K562 (cell line): ENCODE data around the gene RGS17. TPM values are rescaled to one million over a fixed set of nuclear protein-coding genes. Genes with fewer than 3 reads are reported as not detected.

Source experiments
- ATAC-seq: fragments of 200-7000 bp; cut with Tn5 transposase; 3 replicates; pipeline ENCODE4 v1.9.1; 2020; ENCODE audit warnings: moderate library complexity
- BruUV-seq: library from RNA; stranded (reverse); fragments of 400-500 nt; replicated peaks from 2 replicates; lab custom pipeline; 2021; lab: Mats Ljungman, UMichigan
- CTCF ChIA-PET: fragments of 300-600 bp; formaldehyde crosslinking; extraction: SDS; loops from one replicate; lab custom pipeline; 2021; ENCODE audit warnings: low intra/inter-chr PET ratio; lab: Yijun Ruan, JAX
- POLR2A ChIA-PET: fragments of 300-600, 350-650 bp; sonication (Branson Sonifier 250); formaldehyde crosslinking; extraction: SDS; loops from one replicate; lab custom pipeline; 2021; ENCODE audit warnings: antibody characterized with exemption, inconsistent platforms; lab: Yijun Ruan, JAX
- DNase-seq, 4 experiments: peaks; one replicate each; pipeline versions ENCODE4 v3.0.0 to v3.0.0-alpha.2; 2011 to 2018; ENCODE audit warnings: low spot score in 3 of 4, mixed read lengths in 3 of 4; ENCODE audit errors: extremely low read depth in 1 of 4
- FAIRE-seq: peaks from 2 replicates; lab custom pipeline; 2011; peaks lifted over from hg19 to GRCh38; lab: Jason Lieb, UNC
- H2AFZ ChIP-seq: 2 replicates; pipeline ENCODE4 v1.6.0; 2011; ENCODE audit warnings: low read depth, low read length, control low read depth, inconsistent platforms
- H3K27ac ChIP-seq: fragments of 200-600 bp; 3 replicates; pipeline ENCODE4 v1.8.0; 2011; ENCODE audit warnings: low read depth, mild to moderate bottlenecking, control low read depth, inconsistent platforms, low read length, moderate library complexity, mixed read lengths; ENCODE audit errors: extremely low read depth
- H3K27me3 ChIP-seq, 2 experiments: fragments of 300-600 bp in 1 of 2; 2 replicates in 1 of 2; 3 replicates in 1 of 2; pipeline versions ENCODE4 v1.6.0 to v1.8.0; 2011; ENCODE audit warnings: inconsistent platforms in 2 of 2, low read length in 2 of 2, mild to moderate bottlenecking in 1 of 2, mixed read lengths in 1 of 2, moderate library complexity in 1 of 2; ENCODE audit not compliant: control insufficient read depth in 2 of 2, insufficient read depth in 2 of 2
- H3K36me3 ChIP-seq: fragments of 300-600 bp; 3 replicates; pipeline ENCODE4 v1.8.0; 2011; ENCODE audit warnings: mild to moderate bottlenecking, low read length, inconsistent platforms; ENCODE audit not compliant: control insufficient read depth, insufficient read depth
- H3K4me1 ChIP-seq, 2 experiments: fragments of 200-600 bp in 1 of 2; replicated peaks in 1 of 2; 2 replicates in 1 of 2; 3 replicates in 1 of 2; pipeline versions ENCODE4 v1.5.1 to v1.8.0; 2011; ENCODE audit warnings: inconsistent platforms in 2 of 2, low read length in 2 of 2, mild to moderate bottlenecking in 1 of 2, mixed read lengths in 1 of 2, moderate library complexity in 1 of 2; ENCODE audit not compliant: control insufficient read depth in 2 of 2, insufficient read depth in 2 of 2
- H3K4me2 ChIP-seq: 2 replicates; pipeline ENCODE4 v1.6.1; 2011; ENCODE audit warnings: low read length, control low read depth, inconsistent platforms, mixed read lengths; ENCODE audit not compliant: insufficient read depth
- H3K4me3 ChIP-seq: fragments of 200-600 bp; sonication (generic), shearing (Covaris generic); 2 replicates; pipeline ENCODE4 v1.5.1; 2016; ENCODE audit warnings: control low read depth, inconsistent platforms
- H3K79me2 ChIP-seq: fragments of 200-600 bp; 3 replicates; pipeline ENCODE4 v1.8.0; 2011; ENCODE audit warnings: low read length, inconsistent platforms; ENCODE audit not compliant: control insufficient read depth, insufficient read depth
- H3K9ac ChIP-seq, 2 experiments: 2 replicates each; pipeline versions ENCODE4 v1.6.0 to v1.6.1; 2011; ENCODE audit warnings: low read depth in 2 of 2, low read length in 2 of 2, control low read depth in 1 of 2, inconsistent platforms in 1 of 2, mild to moderate bottlenecking in 1 of 2, mixed read lengths in 1 of 2; ENCODE audit not compliant: insufficient read depth in 1 of 2
- H3K9me1 ChIP-seq: one replicate; pipeline ENCODE4 v1.6.0; 2011; ENCODE audit warnings: inconsistent platforms, mild to moderate bottlenecking, low read length, moderate library complexity; ENCODE audit not compliant: control insufficient read depth, insufficient read depth
- H3K9me3 ChIP-seq: replicated peaks from 2 replicates; pipeline ENCODE4 v1.5.1; 2011; ENCODE audit warnings: low read depth, low read length, inconsistent platforms; ENCODE audit not compliant: control insufficient read depth, insufficient read depth
- H4K20me1 ChIP-seq: replicated peaks from 2 replicates; pipeline ENCODE4 v1.6.1; 2011; ENCODE audit warnings: low read length, inconsistent platforms, mixed read lengths; ENCODE audit not compliant: control insufficient read depth, insufficient read depth
- ATF4 ChIP-seq: fragments of 450-650 bp; formaldehyde crosslinking; IDR thresholded peaks from 2 replicates; pipeline ENCODE4 v1.4.0; 2022; ENCODE audit warnings: mild to moderate bottlenecking, moderate library complexity
- COPS2 ChIP-seq: fragments of 450-650 bp; conservative IDR thresholded peaks from 2 replicates; pipeline ENCODE4 v1.6.1; 2016; ENCODE audit warnings: mild to moderate bottlenecking, moderate library complexity
- DEAF1 ChIP-seq: fragments of 450-650 bp; formaldehyde crosslinking; IDR thresholded peaks from 2 replicates; pipeline ENCODE4 v1.4.0; 2020; ENCODE audit warnings: mild to moderate bottlenecking, moderate library complexity
- FOXK1 ChIP-seq: sonication (generic); formaldehyde crosslinking; IDR thresholded peaks from 2 replicates; pipeline ENCODE4 v1.8.0; 2022; ENCODE audit warnings: missing genetic modification reagents, mild to moderate bottlenecking, borderline replicate concordance
- KAT2B ChIP-seq: IDR thresholded peaks from one replicate; pipeline ENCODE4 v1.6.1; 2012; ENCODE audit warnings: low read depth, mild to moderate bottlenecking, control low read depth, inconsistent platforms, low read length, moderate library complexity
- NCOA1 ChIP-seq: fragments of 450-650 bp; IDR thresholded peaks from 2 replicates; pipeline ENCODE4 v1.6.1; 2016; ENCODE audit warnings: low read depth
- NFRKB ChIP-seq: fragments of 450-650 bp; IDR thresholded peaks from 2 replicates; pipeline ENCODE4 v1.6.1; 2016; ENCODE audit warnings: low read depth
- RBM14 ChIP-seq: fragments of 200-400 bp; formaldehyde crosslinking; IDR thresholded peaks from 2 replicates; pipeline ENCODE4 v1.6.1; 2018; ENCODE audit warnings: low read depth, mild to moderate bottlenecking, low read length, moderate library complexity, borderline replicate concordance; ENCODE audit not compliant: insufficient read depth
- SMARCA4 ChIP-seq: fragments of 450-650 bp; IDR thresholded peaks from 2 replicates; pipeline ENCODE4 v1.6.1; 2016
- TAF7 ChIP-seq: fragments of 450-650 bp; IDR thresholded peaks from 2 replicates; pipeline ENCODE4 v1.6.1; 2016; ENCODE audit warnings: missing genetic modification characterization, missing compliant biosample characterization
- WGBS: fragments of 100-300 bp; shearing (Covaris generic); methylation state at CpG from one replicate; pipeline ENCODE4 v1.1.6; 2016; ENCODE audit warnings: low coverage, mixed read lengths; ENCODE audit not compliant: insufficient coverage; ENCODE audit errors: missing lambda C conversion rate; 5-methylcytosine and 5-hydroxymethylcytosine counted together
- in situ Hi-C: fragments of 300-500 bp; cut with MboI; formaldehyde crosslinking; loops from 4 replicates; pipeline ENCODE4 v1.15.0; 2018; ENCODE audit warnings: inconsistent platforms, mixed read lengths
- intact Hi-C: fragments of 100-400 bp; cut with micrococcal nuclease; formaldehyde crosslinking; loops from 2 replicates; pipeline ENCODE4 v1.14.2; 2022
- polyA plus RNA-seq, 8 experiments: library from polyadenylated mRNA; depleted of rRNA in 4 of 8; stranded (reverse) in 5 of 8; unstranded in 3 of 8; fragments of >200 nt; fragmentation: Nextera tagmentation in 2 of 8; fragmentation: Illumina TruSeq in 1 of 8; extraction: Ambion mirVana in 2 of 8; extraction: Trizol in 1 of 8; gene quantifications; 2 replicates each; pipeline versions ENCODE4 v1.2.1 to v1.2.3, GENCODE V29; 2011 to 2014; ENCODE audit warnings: inconsistent platforms in 1 of 8, missing spikeins in 1 of 8
- total RNA-seq, 7 experiments: library from RNA; depleted of rRNA in 6 of 7; stranded (reverse); fragments of >200 nt in 6 of 7; fragmentation: Illumina TruSeq in 2 of 7; extraction: Trizol in 2 of 7; gene quantifications; 2 replicates each; pipeline versions ENCODE4 v1.2.1 to v1.2.3, GENCODE V29; 2011 to 2021; ENCODE audit warnings: low replicate concordance in 1 of 7
- TF ChIP-seq, protein P1 (sequence below): fragments of 450-650 bp; IDR thresholded peaks from 2 replicates; pipeline ENCODE4 v1.6.1; 2016; ENCODE audit warnings: low read depth, mild to moderate bottlenecking, moderate library complexity
- TF ChIP-seq, protein P2 (sequence below), 2 experiments: fragments of 250-450 bp in 1 of 2; fragments of 450-650 bp in 1 of 2; sonication (Bioruptor Pico) in 1 of 2; IDR thresholded peaks; 2 replicates each; pipeline versions ENCODE4 v1.6.1 to v1.8.0; 2016 to 2021; ENCODE audit warnings: mild to moderate bottlenecking in 2 of 2, moderate library complexity in 2 of 2, missing compliant biosample characterization in 1 of 2, missing genetic modification characterization in 1 of 2

The RGS17 gene
- total and polyA plus RNA-seq, 9 of the 15 experiments (the other 6 are each of a cell fraction or from before 2014, with no cell fraction given), result 0.01 to 0.14 (median 0.08) TPM; not detected in 6

GRCh38 chr6:153038378-153039057 is 92.6 kb downstream of the RGS17 start:
- ATAC-seq (no peak), FAIRE-seq (no peak), DNase-seq (no peak)
- no peaks in the 10 kb centered on the region for H3K79me2 ChIP-seq
- no peak overlapping the region for H2AFZ ChIP-seq
- no peak overlapping the region for H3K9ac ChIP-seq
- no peaks in the 10 kb centered on the region for H3K36me3 ChIP-seq
- 0% methylated on average over 4 of the region's 4 CpGs for WGBS
- no peak for TF ChIP-seq ATF4
- no TSS peak for BruUV-seq
- H4K20me1 ChIP-seq, result no peaks in the 10 kb centered on the region
- intact Hi-C loops, result no loop called here
- no peaks in the 10 kb centered on the region for H3K9me3 ChIP-seq
- no peak overlapping the region for H3K4me3 ChIP-seq
- H3K27me3 ChIP-seq, result no peaks in the 10 kb centered on the region; a peak in 1 of 5 replicates
- no peak overlapping the region for H3K27ac ChIP-seq
- ChIA-PET CTCF (no interaction called here), POLR2A (no interaction called here)
- no peaks in the 10 kb centered on the region for H3K9me1 ChIP-seq
- no peaks in the 10 kb centered on the region for H3K4me1 ChIP-seq
- H3K4me2 ChIP-seq, result no peak overlapping the region
- in situ Hi-C loops, result no loop called here

GRCh38 chr6:153034139-153034538 is 96.9 kb downstream of the RGS17 start:
- ChIA-PET POLR2A (no interaction called here), CTCF (no interaction called here)
- intact Hi-C loops (loop anchor here (5.0 kb wide), 3 partner anchors 478 to 1243 kb away; no protein-coding TSS in a partner anchor), in situ Hi-C loops (no loop called here)
- Histone ChIP-seq H3K9ac (no peak overlapping the region), H3K27ac (no peak overlapping the region), H3K79me2 (no peaks in the 10 kb centered on the region), H3K9me1 (no peaks in the 10 kb centered on the region), H3K36me3 (no peaks in the 10 kb centered on the region), H4K20me1 (no peaks in the 10 kb centered on the region), H3K9me3 (no peaks in the 10 kb centered on the region), H3K27me3 (no peaks in the 10 kb centered on the region; a peak in 1 of 5 replicates), H3K4me3 (no peak overlapping the region), H3K4me2 (no peak overlapping the region), H3K4me1 (no peaks in the 10 kb centered on the region), H2AFZ (no peak overlapping the region)
- 17% methylated on average over 9 of the region's 9 CpGs for WGBS
- no TSS peak for BruUV-seq
- no peak for FAIRE-seq
- DNase-seq, result no peak
- no peak; the same call in 2 of the 3 replicates for ATAC-seq
- TF ChIP-seq TAF7 (tag) (no peak), SMARCA4 (no peak), FOXK1 (CRISPR knock-in tag) (no peak), NCOA1 (no peak), COPS2 (no peak), NFRKB (no peak), RBM14 (no peak), DEAF1 (CRISPR knock-in tag) (no peak), KAT2B (no peak)
- TF ChIP-seq, protein P1, sequence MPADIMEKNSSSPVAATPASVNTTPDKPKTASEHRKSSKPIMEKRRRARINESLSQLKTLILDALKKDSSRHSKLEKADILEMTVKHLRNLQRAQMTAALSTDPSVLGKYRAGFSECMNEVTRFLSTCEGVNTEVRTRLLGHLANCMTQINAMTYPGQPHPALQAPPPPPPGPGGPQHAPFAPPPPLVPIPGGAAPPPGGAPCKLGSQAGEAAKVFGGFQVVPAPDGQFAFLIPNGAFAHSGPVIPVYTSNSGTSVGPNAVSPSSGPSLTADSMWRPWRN, result no peak
- TF ChIP-seq, protein P2, sequence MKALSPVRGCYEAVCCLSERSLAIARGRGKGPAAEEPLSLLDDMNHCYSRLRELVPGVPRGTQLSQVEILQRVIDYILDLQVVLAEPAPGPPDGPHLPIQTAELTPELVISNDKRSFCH (CRISPR knock-in tag; IDR thresholded peaks at IDR 0.05), result no peak
- TF ChIP-seq, protein P2 (tag; IDR thresholded peaks at IDR 0.05), result no peak
